Ureter (tissue), 1 donor: Measurements from ENCODE around the gene SKP1. TPM values are rescaled to one million over a fixed set of nuclear protein-coding genes. Genes with fewer than 3 reads are reported as not detected.
A peak's percentile ranks its signal among the peaks of the same experiment; 100 is the strongest.

Experiments used
- DNase-seq: peaks from one replicate; pipeline ENCODE4 v3.0.0-alpha.2; 2020; ENCODE audit warnings: low spot score
- total RNA-seq: library from RNA; stranded (reverse); gene quantifications from one replicate; pipeline ENCODE4 v1.2.4, GENCODE V29; 2023
- donor health status: DM: yes; HTN: yes; CAD: no.

The SKP1 gene
- total RNA-seq, 1 donor from 2014 or later, result 324 TPM

GRCh38 chr5:134143944-134144941, 32.5 kb downstream of the SKP1 start:
- no peak for DNase-seq

DNA sequence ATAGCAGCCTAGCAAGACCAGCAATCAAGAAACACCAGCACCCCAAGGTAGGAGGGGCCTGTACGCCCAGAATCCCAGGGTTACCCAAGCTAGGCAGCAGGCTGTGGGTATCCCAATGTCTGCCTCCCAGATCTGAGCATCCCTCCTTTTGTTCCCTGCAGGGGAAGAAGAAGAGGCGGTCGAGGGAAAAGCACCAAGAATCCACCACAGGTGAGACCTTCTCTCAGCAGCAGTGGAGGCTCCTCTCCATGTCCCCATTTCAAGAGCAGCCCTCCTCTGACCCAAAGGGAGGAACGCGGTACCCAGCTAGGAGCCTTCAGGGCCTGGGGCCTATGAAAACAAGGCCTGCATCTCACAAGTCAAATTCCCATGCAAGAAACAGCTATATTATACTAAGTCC, 33.3 kb downstream of the SKP1 start:
- DNase-seq, result no peak

- DNase-seq, result no peak
These were observed 33.9 kb downstream of the SKP1 start for GRCh38 chr5:134142806-134143205.

- DNase-seq, result no peak
These were observed 34.7 kb downstream of the SKP1 start for GRCh38 chr5:134142052-134142451.

- no peak for DNase-seq
These were observed 35.3 kb downstream of the SKP1 start for GRCh38 chr5:134141331-134142050.

- peak; percentile 80 for DNase-seq
These were observed 36.1 kb downstream of the SKP1 start for GRCh38 chr5:134140530-134141201.

GRCh38 chr5:134139891-134140469, 36.8 kb downstream of the SKP1 start:
- DNase-seq, result no peak

DNA sequence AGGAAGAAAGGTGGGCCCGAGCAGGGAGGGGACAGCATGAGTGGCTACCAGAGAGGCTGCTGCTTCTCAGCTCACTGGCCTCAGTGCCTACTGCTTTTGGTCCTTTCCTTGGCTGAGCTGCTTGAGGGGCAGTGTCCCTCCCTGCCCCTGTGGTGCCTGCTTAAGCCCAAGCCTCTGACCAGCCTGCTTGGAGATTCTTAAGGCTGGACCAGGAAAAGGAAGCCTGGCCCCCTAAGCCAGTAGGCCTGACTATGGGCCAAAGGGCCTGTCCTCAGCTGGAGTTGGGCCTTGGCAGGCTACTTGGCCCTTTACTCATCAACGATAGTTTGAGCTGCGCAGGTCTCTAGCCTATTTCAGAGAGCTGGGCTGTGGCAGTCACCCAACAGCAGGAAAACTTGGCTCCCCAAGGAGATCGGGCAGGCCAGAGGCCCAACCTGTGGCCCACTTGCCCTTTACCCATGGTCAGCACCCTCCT, 37.3 kb downstream of the SKP1 start:
- DNase-seq, result no peak

DNA sequence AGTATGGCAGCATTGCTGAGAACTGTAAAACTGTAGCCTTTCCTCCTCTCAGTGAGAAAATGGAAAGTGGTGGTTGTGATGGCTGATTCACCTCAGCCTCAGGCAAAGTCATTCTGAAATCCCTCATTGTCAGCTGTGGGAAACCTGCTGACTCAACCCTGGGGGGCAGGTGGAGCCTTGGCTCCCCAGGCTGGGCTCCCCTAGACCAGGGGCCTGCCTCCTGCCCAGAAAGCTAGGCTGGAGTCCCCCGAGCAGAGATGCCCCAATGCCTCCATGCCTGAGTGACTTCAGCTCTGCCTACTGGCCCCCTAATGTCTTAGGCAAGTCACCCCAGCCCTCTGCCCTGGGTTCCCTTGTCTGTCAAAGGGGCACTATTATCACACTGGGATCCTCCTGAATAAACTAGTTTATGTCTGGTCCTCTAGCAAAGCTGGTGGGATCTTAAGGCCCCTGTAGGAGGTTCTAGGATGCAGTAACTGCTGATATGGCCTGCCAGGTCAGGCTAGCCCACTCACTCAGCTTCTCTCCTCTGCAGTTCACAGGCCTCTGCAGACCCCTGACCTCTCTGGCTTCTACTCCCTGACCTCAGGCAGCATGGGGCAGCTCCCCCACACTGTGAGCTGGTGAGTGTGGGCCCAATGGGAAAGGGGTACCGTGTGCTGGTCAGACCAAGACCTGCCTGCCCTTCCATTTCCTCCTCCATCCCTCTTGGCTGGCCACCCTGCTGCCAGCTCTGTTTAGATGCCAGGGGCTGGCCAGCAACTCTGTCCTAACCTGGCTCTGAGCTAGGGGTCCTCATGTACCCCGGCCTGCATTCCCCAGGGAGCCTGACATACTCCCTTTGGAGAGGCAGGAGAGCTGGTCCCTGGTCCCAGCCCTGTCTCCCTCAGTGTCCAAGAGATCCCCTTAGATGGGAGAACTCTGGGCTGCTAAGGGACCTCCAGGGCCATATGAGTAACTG, 38.1 kb downstream of the SKP1 start:
- DNase-seq, result peak; percentile 34

DNA sequence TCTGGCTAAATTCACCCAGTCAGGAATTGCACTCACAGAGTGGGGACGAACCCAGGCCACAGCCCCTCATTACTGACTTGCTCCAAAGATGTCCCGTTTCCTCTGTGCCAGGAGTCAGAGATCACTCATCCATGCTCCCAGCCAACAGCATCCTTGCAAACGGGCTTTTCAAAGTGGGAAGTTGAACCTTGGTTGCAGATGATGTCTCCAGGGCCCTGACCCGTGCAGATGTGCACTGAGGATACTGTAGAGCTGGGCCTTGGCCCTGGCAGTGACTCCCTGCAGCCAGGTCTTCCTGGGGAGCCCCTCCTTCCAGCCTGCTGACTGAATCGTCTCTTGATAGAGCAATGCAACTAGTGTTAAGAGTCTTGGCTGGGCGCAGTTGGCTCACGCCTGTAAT, 40.0 kb downstream of the SKP1 start:
- peak; percentile 32 for DNase-seq

DNA sequence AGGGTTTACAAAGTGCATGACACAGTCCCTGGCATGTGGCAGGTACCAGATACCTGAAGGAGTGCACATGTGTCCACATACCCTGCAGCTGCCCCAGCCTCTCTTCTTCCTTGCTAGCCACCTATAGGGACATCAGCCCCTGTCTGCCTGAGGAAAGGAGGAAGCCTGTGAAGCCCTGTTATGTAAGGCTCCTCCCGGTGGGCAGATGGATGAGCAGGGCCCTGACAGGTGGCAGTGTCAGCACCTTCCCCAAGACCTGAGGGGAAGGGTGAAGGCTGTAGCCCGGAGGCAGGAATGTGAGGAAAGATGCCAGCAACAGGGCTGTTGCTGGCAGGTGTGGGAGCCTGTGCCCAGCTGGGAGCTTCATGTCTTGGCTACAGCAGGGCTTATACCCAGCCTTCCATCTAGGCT, 40.5 kb downstream of the SKP1 start:
- DNase-seq, result peak; percentile 31

GRCh38 chr5:134135091-134135655, 41.6 kb downstream of the SKP1 start:
- DNase-seq, result no peak

- no peak for DNase-seq
These were observed 42.7 kb downstream of the SKP1 start for GRCh38 chr5:134133995-134134541.

DNA sequence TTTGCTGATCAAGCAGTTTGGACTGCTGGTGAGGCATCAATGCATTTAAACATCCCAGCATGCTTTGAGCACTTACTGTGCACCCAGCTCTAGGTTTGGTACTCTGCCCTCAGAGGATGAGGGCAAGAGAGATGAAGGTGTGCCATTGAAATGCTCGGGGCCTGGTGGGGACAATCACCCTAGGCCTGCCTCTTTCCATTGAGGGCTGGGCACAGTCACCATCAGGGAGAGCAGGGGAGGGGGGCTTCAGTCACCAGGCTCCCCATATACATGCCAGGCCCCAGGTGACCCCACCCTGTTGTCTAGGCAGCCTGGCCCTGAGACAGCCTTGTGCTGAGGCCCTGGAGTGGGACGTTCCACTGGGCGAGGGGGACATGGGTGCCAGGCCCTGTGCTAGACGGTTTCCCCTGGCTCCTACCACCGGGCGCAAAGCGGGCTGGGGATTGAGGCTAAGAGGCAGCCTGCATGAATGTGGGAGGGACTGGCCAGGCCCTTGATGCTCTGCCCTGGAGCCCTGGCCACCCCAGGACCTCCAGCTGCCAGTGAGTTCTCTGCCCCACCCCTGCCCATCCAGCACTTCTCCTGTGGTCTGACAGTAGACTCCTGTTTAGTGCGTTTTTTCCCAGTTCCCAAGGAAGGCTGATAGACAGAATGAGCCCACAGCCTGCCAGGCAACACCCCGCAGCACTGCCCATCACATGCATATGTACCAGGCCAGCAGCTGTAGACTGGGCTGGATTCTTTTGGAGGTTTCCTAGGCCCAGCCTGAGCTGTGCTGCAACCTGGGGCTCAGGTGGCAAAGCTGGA, 43.4 kb downstream of the SKP1 start:
- no peak for DNase-seq

- DNase-seq, result no peak
These were observed 44.2 kb downstream of the SKP1 start for GRCh38 chr5:134132372-134133187.

GRCh38 chr5:134131578-134132350, 45.0 kb downstream of the SKP1 start:
- DNase-seq, result no peak

DNA sequence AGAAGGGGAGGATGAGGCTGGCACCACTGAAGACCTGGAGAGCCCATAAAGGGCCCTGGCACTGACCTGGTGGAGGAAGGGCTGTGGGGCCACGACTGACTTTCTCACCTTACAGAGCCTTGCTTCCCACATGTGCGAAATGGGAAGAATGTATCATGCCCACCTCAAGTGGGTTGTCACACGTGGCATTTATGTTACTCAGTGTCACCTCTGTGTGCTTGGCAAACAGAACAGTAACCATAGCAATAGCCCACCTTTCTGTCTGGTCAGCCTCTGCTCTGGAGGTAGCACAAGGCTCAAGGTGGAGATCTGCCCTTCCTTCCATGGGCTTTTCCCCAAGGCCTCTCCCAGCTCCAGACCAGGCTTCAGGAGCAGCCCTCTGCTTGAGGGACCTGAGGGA, 45.6 kb downstream of the SKP1 start:
- DNase-seq, result no peak
